ENCODE measurements around the gene CLSTN2.

Gene CLSTN2

DNA sequence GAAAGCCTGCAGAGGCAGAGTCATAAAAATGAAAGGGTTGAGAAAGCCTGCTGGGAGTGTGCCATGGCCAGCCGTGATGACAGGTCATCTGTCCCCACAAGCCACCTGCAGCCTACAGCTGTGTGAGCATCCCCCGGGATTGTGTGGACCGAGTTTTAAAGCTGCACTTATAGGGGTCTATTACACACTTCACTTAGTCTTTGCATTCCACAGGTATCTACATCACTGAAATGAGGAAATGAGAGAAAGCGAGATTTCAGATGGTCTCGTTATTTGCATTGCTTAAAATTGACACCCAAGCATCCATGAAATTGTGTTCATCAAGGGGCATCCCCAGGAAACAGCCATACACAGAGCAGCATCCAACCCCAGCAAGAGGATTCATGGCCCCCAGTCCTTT is 605.3 kb downstream of the CLSTN2 start:
- no peaks in the 10 kb centered on the region for H3K4me1 ChIP-seq (ENCODE audit: low read length)
- no peak overlapping the region for H2AFZ ChIP-seq (ENCODE audit: low read length)
- H3K27ac ChIP-seq (ENCODE audit: low read length), result no peak overlapping the region
- no peaks in the 10 kb centered on the region for H3K9me3 ChIP-seq (replicated peaks; ENCODE audit: insufficient read depth, low read length)
- H3K79me2 ChIP-seq (ENCODE audit: low read length), result no peaks in the 10 kb centered on the region
- no peak overlapping the region for H3K4me2 ChIP-seq (ENCODE audit: low read depth, low read length)
- no peaks in the 10 kb centered on the region for H4K20me1 ChIP-seq (ENCODE audit: insufficient read depth, low read length)
- TF ChIP-seq EZH2phosphoT487 (IDR thresholded peaks at IDR 0.05; ENCODE audit: low read length), result no peak
- TF ChIP-seq EZH2 (optimal IDR thresholded peaks at IDR 0.05; ENCODE audit: low read depth, low read length), result no peak
- no peak for TF ChIP-seq CTCF (IDR thresholded peaks at IDR 0.05; ENCODE audit: low read length)
- no peak overlapping the region for H3K4me3 ChIP-seq (ENCODE audit: low read length)
- H3K27me3 ChIP-seq (replicated peaks; ENCODE audit: insufficient read depth, low read length), result no peaks in the 10 kb centered on the region
- no peaks in the 10 kb centered on the region for H3K9me2 ChIP-seq (replicated peaks; ENCODE audit: insufficient read depth, low read length)
- no peaks in the 10 kb centered on the region for H3F3A ChIP-seq (ENCODE audit: insufficient read depth, low read length)
- no peaks in the 10 kb centered on the region for H3K36me3 ChIP-seq (replicated peaks; ENCODE audit: insufficient read depth, low read length)
- DNase-seq, result no peak
- no peak overlapping the region for H3K9ac ChIP-seq (ENCODE audit: low read length)

DNA sequence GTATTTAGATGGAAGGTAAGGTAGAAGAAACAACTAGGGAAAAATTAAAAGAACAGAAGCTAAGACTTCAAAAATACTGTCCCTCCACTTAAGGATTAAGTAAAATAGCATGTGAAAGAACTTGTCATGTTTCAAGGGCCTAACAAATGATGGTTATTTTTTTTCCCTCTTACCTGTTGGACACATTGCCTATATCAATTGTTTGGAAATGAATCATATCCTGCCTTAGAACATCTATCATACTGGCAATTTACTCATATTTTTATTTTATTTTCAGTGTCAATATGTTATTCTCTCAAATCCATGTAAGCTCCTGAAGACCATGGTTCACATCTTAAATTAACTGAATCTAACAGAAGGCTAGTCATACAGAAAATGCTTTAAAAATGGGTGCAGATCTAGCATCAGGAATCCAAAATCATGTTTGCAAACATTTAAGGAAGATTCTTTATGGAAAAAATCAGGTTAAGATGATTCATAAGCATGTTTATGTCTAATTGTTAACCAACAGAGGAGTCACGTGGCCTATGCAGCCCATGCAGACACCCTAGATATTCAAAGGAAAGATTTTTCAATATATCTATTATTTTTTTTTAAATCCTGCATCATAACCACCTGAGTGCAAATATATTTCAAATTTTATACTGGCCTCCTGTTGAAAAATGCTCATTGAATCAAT is 607.1 kb downstream of the CLSTN2 start:
- Histone ChIP-seq H3K27ac (ENCODE audit: low read length) (no peak overlapping the region), H3K36me3 (replicated peaks; ENCODE audit: insufficient read depth, low read length) (no peaks in the 10 kb centered on the region), H3K27me3 (replicated peaks; ENCODE audit: insufficient read depth, low read length) (no peaks in the 10 kb centered on the region), H3F3A (ENCODE audit: insufficient read depth, low read length) (no peaks in the 10 kb centered on the region), H3K4me2 (ENCODE audit: low read depth, low read length) (no peak overlapping the region), H3K4me3 (ENCODE audit: low read length) (no peak overlapping the region), H3K9me3 (replicated peaks; ENCODE audit: insufficient read depth, low read length) (no peaks in the 10 kb centered on the region), H3K9me2 (replicated peaks; ENCODE audit: insufficient read depth, low read length) (no peaks in the 10 kb centered on the region), H3K79me2 (ENCODE audit: low read length) (no peaks in the 10 kb centered on the region), H3K9ac (ENCODE audit: low read length) (no peak overlapping the region), H4K20me1 (ENCODE audit: insufficient read depth, low read length) (no peaks in the 10 kb centered on the region), H2AFZ (ENCODE audit: low read length) (no peak overlapping the region), H3K4me1 (ENCODE audit: low read length) (no peaks in the 10 kb centered on the region)
- TF ChIP-seq CTCF (IDR thresholded peaks at IDR 0.05; ENCODE audit: low read length), result no peak
- no peak for TF ChIP-seq EZH2 (optimal IDR thresholded peaks at IDR 0.05; ENCODE audit: low read depth, low read length)
- no peak for TF ChIP-seq EZH2phosphoT487 (IDR thresholded peaks at IDR 0.05; ENCODE audit: low read length)
- DNase-seq, result no peak

GRCh38 chr3:140545197-140545596 is 610.2 kb downstream of the CLSTN2 start:
- Histone ChIP-seq H3K36me3 (replicated peaks; ENCODE audit: insufficient read depth, low read length) (no peaks in the 10 kb centered on the region), H3K9me3 (replicated peaks; ENCODE audit: insufficient read depth, low read length) (no peaks in the 10 kb centered on the region), H3F3A (ENCODE audit: insufficient read depth, low read length) (no peaks in the 10 kb centered on the region), H3K27ac (ENCODE audit: low read length) (no peak overlapping the region), H4K20me1 (ENCODE audit: insufficient read depth, low read length) (no peaks in the 10 kb centered on the region), H3K79me2 (ENCODE audit: low read length) (no peaks in the 10 kb centered on the region), H3K4me3 (ENCODE audit: low read length) (no peak overlapping the region), H2AFZ (ENCODE audit: low read length) (no peak overlapping the region), H3K4me1 (ENCODE audit: low read length) (no peaks in the 10 kb centered on the region), H3K9ac (ENCODE audit: low read length) (no peak overlapping the region), H3K4me2 (ENCODE audit: low read depth, low read length) (no peak overlapping the region), H3K27me3 (replicated peaks; ENCODE audit: insufficient read depth, low read length) (no peaks in the 10 kb centered on the region), H3K9me2 (replicated peaks; ENCODE audit: insufficient read depth, low read length) (no peaks in the 10 kb centered on the region)
- DNase-seq, result no peak
- no peak for TF ChIP-seq CTCF (IDR thresholded peaks at IDR 0.05; ENCODE audit: low read length)
- TF ChIP-seq EZH2phosphoT487 (IDR thresholded peaks at IDR 0.05; ENCODE audit: low read length), result no peak
- no peak for TF ChIP-seq EZH2 (optimal IDR thresholded peaks at IDR 0.05; ENCODE audit: low read depth, low read length)

All from MM.1S (cell line).